Endometrial microvascular endothelial cells (primary cell): Measurements from ENCODE around the gene PRRX1. TPM values are rescaled to one million over a fixed set of nuclear protein-coding genes. Genes with fewer than 3 reads are reported as not detected.

Experiments used
- in situ Hi-C: cut with HindIII; loops from 2 replicates; pipeline ENCODE4 v1.10.0; 2017; ENCODE audit warnings: low sequenced_read_pairs, low pct_unique_long_range_greater_than_20kb; ENCODE audit errors: inconsistent ontology term
- total RNA-seq: library from RNA; depleted of rRNA; stranded (reverse); fragments of >200 nt; gene quantifications from one replicate; pipeline ENCODE4 v1.2.3, GENCODE V29; 2015; ENCODE audit errors: inconsistent ontology term

PRRX1 gene
- total RNA-seq, 1 donor from 2014 or later, result not detected

- in situ Hi-C loops, result no loop called here
These were observed 42.0 kb downstream of the PRRX1 start for GRCh38 chr1:170705981-170706380.

DNA sequence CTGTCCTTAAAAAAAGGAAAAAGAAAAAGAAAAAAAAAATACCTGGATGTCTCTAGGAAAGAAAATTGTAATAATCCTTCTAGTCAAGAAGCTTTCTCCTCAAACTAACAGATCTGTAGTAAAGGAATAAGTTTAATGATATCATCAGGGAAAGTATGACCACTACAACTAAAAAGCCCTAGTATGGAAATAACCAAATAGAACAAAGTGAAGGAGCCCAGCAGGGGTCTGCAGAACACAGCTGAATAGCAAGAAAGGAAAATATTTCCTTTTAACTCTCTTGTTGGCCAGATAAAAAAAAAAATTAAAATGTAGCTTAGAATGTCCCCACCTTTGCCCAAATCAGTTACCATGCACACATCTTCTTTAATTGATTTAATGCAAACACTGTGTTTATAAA is 43.2 kb downstream of the PRRX1 start:
- in situ Hi-C loops, result no loop called here

- in situ Hi-C loops, result no loop called here
These were observed 44.2 kb downstream of the PRRX1 start for GRCh38 chr1:170707959-170708655.

- in situ Hi-C loops, result no loop called here
These were observed 47.8 kb downstream of the PRRX1 start for GRCh38 chr1:170711682-170712081.

DNA sequence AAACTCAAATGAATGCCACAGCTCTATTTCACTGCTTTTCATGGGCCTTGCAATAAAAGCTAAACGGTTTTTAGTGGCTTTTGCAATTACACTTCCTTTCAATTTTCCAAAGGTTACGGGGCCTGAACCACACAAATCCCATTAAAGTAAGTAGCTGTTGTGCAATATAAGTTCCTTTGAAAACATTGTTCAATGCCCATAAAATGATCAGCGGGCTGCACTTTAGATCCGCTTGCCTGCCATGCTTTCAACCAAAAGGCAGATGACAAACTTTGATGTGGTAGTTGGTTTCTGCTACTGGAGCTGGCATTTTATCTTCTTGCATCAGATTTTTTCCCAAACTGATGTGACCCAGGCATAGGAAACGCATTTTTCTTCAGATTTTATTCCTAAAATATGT is 50.2 kb downstream of the PRRX1 start:
- in situ Hi-C loops, result no loop called here

- in situ Hi-C loops, result no loop called here
These were observed 51.0 kb downstream of the PRRX1 start for GRCh38 chr1:170714938-170715337.

- in situ Hi-C loops, result no loop called here
These were observed 53.0 kb downstream of the PRRX1 start for GRCh38 chr1:170716835-170717429.

DNA sequence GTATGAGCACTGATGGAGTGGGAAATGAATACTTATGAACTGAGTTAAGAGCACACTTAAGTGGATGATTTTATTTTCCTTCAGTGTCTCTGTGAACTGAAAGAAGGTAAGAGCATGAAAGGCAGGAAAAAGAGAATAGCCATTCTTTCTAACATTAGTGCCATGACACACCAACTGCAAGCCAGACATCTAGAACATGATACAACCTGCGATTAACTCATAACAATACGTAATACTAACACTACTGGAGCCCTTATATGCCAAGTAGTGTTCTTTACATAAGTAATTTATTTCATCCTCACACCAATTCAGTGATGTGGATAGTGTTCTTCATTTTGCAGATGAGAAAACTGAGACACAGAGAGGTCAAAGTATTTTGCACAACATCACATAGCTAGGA is 56.7 kb downstream of the PRRX1 start:
- in situ Hi-C loops, result no loop called here

DNA sequence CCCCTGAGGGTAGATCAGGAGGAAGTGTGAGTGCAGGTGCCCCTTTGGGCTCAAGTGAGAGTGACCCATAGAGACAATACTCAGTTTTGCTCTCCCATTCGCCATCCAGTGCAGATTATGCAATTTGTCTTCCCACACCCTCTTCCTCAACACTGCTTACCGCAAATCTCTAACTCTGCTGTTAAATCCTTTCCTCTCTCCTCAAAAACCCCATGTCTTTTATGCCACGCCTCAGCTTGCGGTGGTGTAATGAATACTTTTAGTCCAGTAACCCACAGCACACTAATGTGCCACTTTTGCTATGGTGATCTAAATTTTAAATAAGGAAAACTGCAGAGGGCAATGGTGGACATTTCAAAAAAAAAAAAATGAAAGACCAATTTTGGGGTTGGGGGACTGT is 57.7 kb downstream of the PRRX1 start:
- in situ Hi-C loops, result no loop called here

- in situ Hi-C loops, result no loop called here
These were observed 59.6 kb downstream of the PRRX1 start for GRCh38 chr1:170723518-170723917.

DNA sequence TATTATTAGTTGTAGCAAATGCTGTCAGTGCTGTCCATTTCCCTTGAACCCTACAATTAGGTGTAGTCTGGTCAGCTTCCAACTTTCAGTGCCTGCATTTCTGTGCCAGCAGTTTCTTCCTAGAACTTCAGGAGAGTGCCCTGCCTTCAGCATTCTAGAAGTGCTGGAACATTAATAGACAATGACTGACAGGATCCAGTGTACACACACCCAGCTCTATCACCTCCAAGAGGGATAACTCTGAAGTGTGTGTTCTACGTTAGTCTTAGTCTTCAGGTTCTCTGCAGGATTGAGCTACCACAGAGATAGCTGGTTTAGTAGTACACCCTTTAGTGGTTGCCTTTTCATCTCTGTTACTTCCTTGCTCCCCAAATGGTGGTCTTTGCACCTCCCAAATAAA is 61.4 kb downstream of the PRRX1 start:
- in situ Hi-C loops, result no loop called here

DNA sequence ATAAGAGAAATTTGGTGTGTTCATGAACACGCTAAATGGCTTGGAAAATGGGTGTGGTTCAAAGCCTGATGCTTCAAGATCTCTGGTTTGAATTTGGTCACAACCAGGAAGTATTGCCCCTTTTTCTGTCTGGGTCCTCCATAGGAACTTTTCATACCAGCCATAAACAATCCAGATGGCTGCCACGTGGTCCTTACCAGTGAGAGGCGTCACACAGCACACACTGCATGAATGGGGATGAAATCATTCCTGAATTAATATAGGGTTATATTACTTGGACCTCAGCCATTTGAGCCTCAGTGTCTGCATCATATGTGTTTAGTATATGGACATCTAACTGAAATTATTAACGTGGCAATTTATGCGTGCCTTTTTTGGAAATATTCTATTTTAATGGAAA is 64.0 kb downstream of the PRRX1 start:
- in situ Hi-C loops, result no loop called here

DNA sequence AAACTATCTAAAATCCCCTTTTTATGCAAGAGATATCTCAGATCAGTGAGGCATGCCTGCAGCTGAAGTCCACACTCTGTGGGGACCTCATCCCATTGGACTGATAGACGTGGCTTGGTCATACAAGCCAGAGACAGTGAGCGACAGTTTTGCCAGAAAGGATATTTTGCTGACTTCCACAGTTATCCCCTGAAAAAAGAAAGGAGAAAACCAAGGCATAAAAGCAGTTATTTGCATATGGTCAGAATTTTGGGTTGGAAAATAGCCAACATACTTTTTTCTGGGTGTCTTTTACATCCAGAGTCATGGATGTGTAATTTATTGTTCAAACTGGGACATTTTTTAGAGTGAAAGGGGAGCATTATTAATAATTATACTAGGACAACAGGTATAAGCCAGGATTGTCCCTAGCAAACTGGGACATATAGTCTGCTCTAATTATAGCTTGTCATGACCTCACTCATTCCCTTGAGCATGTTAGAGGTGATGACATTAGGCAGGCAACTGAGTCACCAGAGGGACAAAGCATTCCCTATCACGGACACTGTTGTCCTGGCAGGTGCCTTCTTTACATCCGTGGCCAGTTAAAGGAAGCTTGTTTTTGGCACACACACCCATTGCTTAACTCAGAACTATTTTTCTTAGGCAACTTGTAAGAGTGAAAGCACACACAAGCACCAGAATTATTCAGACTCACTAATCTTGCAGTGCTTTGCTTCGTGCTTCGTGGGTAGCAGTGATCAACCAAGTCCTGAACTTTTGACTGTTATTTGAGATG is 65.5 kb downstream of the PRRX1 start:
- in situ Hi-C loops, result no loop called here

GRCh38 chr1:170730014-170730413 is 66.1 kb downstream of the PRRX1 start:
- in situ Hi-C loops, result no loop called here

DNA sequence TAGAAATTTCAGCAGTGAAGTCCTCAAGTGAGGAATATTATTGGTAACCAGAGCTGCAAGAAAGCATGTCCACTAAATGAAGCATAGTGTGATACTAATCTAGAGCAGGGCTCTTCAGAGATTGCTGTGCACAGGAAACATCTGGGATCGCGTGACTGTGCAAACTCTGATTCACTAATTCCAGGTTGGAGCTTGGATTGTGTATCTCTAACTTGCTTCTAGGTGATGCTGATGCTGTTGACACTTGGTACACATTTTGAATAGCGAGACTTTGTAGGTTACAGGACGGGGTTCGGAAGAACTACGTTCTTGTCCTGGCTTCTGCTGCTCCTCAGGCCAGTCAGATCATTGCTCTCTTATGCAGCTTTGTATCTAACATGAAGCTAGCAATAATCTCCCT is 66.5 kb downstream of the PRRX1 start:
- in situ Hi-C loops, result no loop called here

- in situ Hi-C loops, result no loop called here
These were observed 67.8 kb downstream of the PRRX1 start for GRCh38 chr1:170731566-170732251.

DNA sequence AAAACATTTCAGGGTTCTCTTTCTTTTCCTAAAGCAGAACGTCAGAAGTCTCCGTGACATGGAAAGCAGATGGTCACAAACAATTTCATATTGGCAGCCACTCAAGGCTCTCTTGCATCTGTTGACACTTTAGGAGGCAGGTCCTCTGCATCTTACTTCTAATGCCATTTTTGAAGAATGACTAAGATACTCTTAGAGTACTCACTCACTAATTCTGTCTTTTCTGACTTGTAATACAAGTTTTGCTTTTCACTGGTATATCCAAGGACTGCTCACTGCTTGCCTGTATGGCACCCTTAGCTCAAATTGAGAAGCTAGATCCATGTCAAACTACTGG is 68.3 kb downstream of the PRRX1 start:
- in situ Hi-C loops, result no loop called here

DNA sequence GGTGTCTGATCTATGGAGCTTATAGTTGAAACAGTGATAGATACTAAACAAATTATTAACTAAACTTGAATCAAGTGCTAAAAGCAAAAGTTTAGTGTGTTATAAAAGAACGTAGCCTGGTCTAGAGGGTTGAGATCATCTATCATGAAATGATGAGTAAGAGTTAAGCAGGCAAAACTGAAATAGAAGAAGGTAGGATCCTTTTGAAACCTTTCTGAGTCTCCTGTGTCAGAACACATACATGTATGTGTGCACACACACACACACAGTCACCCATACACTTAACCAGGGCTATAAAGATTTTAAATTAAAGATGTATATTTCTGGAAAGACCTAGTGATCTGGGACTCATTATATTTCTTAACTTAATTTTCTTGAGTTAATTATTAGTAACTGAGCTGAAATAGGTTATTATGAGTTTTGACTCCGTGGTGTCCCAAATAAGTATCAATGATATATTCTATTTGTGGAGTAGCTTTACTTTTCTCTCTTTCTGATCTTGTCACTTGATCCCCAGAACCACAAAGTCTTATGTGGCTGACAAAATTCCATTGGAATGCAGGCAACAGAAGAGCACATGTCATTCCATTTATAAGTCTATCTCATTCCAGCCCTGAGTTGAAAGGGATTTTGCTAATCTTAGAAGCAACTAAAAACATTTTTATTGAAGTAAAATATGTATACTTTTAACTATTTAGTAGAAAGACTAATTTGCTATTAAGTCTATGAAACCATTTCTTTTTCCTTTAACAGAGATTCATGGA is 70.7 kb downstream of the PRRX1 start:
- in situ Hi-C loops, result no loop called here
